ENCODE results near the gene RBM20.

DNA sequence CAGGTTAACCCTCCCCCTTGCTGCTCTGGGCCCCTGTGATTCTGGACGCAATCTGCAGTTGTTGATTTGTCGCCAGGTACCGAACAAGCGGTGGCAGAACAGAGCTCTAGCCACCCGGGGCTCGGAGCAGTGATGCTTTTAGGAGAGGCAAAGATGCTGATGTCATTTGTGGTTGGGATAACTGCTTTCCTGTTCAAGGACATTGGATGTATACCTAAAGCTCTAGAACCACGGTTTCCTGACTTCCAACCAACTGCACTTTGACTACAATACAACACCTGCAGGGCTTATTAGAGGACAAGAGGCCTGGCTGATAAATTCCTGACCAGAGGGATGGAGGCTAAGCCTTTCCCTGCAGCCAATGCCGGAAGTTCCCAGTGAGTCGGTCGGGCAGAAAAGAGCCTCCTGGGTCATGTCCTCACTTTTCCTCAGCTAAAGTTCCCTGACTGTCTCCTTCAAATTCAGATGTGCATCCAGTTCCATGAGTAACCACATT is 6.5 kb upstream of the RBM20 start:
- TF ChIP-seq, protein P1, sequence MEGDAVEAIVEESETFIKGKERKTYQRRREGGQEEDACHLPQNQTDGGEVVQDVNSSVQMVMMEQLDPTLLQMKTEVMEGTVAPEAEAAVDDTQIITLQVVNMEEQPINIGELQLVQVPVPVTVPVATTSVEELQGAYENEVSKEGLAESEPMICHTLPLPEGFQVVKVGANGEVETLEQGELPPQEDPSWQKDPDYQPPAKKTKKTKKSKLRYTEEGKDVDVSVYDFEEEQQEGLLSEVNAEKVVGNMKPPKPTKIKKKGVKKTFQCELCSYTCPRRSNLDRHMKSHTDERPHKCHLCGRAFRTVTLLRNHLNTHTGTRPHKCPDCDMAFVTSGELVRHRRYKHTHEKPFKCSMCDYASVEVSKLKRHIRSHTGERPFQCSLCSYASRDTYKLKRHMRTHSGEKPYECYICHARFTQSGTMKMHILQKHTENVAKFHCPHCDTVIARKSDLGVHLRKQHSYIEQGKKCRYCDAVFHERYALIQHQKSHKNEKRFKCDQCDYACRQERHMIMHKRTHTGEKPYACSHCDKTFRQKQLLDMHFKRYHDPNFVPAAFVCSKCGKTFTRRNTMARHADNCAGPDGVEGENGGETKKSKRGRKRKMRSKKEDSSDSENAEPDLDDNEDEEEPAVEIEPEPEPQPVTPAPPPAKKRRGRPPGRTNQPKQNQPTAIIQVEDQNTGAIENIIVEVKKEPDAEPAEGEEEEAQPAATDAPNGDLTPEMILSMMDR (IDR thresholded peaks at IDR 0.05), result no peak
- TF ChIP-seq POLR2AphosphoS5 (IDR thresholded peaks at IDR 0.05; ENCODE audit: low read depth, low read length), result no peak

Measured in Panc1 (cell line).